Right kidney (tissue), 1 donor: Measurements from ENCODE around the gene ATP6V1B1.
"Not testable (repeated sequence)": the region's sequence is repeated elsewhere in the genome, so short reads cannot be mapped to it uniquely, and the experiment has no call there.

ENCODE experiments used
- DNase-seq: peaks from one replicate; pipeline ENCODE4 v3.0.0-alpha.2; 2016

Gene ATP6V1B1

GRCh38 chr2:70988726-70989648 lies 53.3 kb downstream of the ATP6V1B1 start:
- no peak for DNase-seq

GRCh38 chr2:70990216-70990615 lies 54.5 kb downstream of the ATP6V1B1 start:
- DNase-seq = no peak

GRCh38 chr2:70991142-70991541 lies 55.4 kb downstream of the ATP6V1B1 start:
- no peak for DNase-seq

GRCh38 chr2:70991742-70992141 lies 56.0 kb downstream of the ATP6V1B1 start:
- DNase-seq = no peak

- DNase-seq = no peak
Measured at GRCh38 chr2:70992945-70993853, 57.5 kb downstream of the ATP6V1B1 start.

- DNase-seq = peak; percentile 68
Measured at GRCh38 chr2:70994009-70994698, 58.5 kb downstream of the ATP6V1B1 start.

- peak; percentile 85 for DNase-seq
Measured at GRCh38 chr2:70994699-70995425, 59.2 kb downstream of the ATP6V1B1 start, which contains the start of gene TEX261. Gene TEX261, minus strand, starts transcription at chr2:70994873. Its CDS starts 116 bp downstream, at chr2:70994757.

GRCh38 chr2:70995426-70995729 lies 59.7 kb downstream of the ATP6V1B1 start:
- no peak for DNase-seq

- DNase-seq = not testable (repeated sequence)
Measured at GRCh38 chr2:70998885-70999284, 63.2 kb downstream of the ATP6V1B1 start.

- DNase-seq = no peak
Measured at GRCh38 chr2:70999362-70999761, 63.7 kb downstream of the ATP6V1B1 start.

GRCh38 chr2:70999931-71000330 lies 64.2 kb downstream of the ATP6V1B1 start:
- not testable (repeated sequence) for DNase-seq

- peak; percentile 54 for DNase-seq
Measured at GRCh38 chr2:71000780-71001591, 65.3 kb downstream of the ATP6V1B1 start.

- no peak for DNase-seq
Measured at GRCh38 chr2:71001592-71001927, 65.9 kb downstream of the ATP6V1B1 start.

GRCh38 chr2:71001981-71002570 lies 66.4 kb downstream of the ATP6V1B1 start:
- no peak for DNase-seq

- DNase-seq = no peak
Measured at GRCh38 chr2:71003396-71003795, 67.7 kb downstream of the ATP6V1B1 start.

- no peak for DNase-seq
Measured at GRCh38 chr2:71003966-71004755, 68.5 kb downstream of the ATP6V1B1 start.

GRCh38 chr2:71004857-71005256 lies 69.2 kb downstream of the ATP6V1B1 start:
- no peak for DNase-seq

GRCh38 chr2:71005271-71006202 lies 69.8 kb downstream of the ATP6V1B1 start:
- DNase-seq = no peak

- DNase-seq = no peak
Measured at GRCh38 chr2:71006323-71006722, 70.6 kb downstream of the ATP6V1B1 start.
